CD4-positive, alpha-beta T cell (primary cell): ENCODE data around the gene CFB. TPM values are rescaled to one million over a fixed set of nuclear protein-coding genes. Genes with fewer than 3 reads are reported as not detected.

ENCODE experiments used
- ATAC-seq: fragments of 200-7000 bp; cut with Tn5 transposase; one replicate; pipeline ENCODE4 v1.10.0; 2022; ENCODE audit warnings: mild to moderate bottlenecking; ENCODE audit not compliant: poor library complexity
- CTCF ChIA-PET: fragments of 350-600 bp; sonication (Branson Sonifier 250); formaldehyde crosslinking; loops from one replicate; lab custom pipeline; 2021; ENCODE audit warnings: antibody characterized with exemption, inconsistent platforms; lab: Charles Lee
- POLR2A ChIA-PET: fragments of 350-600 bp; sonication (Branson Sonifier 250); formaldehyde crosslinking; loops from one replicate; lab custom pipeline; 2021; ENCODE audit warnings: antibody characterized with exemption, inconsistent platforms; lab: Charles Lee
- DNase-seq, 14 experiments: peaks; one replicate each; pipeline ENCODE4 v3.0.0-alpha.2; 2013 to 2020; ENCODE audit warnings: mixed read lengths in 2 of 14
- H3K27ac ChIP-seq, 2 donors: one replicate each; pipeline versions ENCODE4 v1.5.1 to v1.7.0; 2013; ENCODE audit warnings: low read length in 2 of 2, low read depth in 1 of 2, mild to moderate bottlenecking in 1 of 2
- H3K27me3 ChIP-seq, 2 experiments: 1 replicate in 1 of 2; 2 replicates in 1 of 2; pipeline versions ENCODE4 v1.6.1 to v1.7.0; 2013; ENCODE audit warnings: low read length in 2 of 2, control low read depth in 1 of 2, mild to moderate bottlenecking in 1 of 2, moderate library complexity in 1 of 2; ENCODE audit not compliant: insufficient read depth in 2 of 2, control insufficient read depth in 1 of 2
- H3K36me3 ChIP-seq: one replicate; pipeline ENCODE4 v1.6.1; 2013; ENCODE audit warnings: low read length, control low read depth; ENCODE audit not compliant: insufficient read depth
- H3K4me1 ChIP-seq: one replicate; pipeline ENCODE4 v1.6.1; 2013; ENCODE audit warnings: low read length, control low read depth; ENCODE audit not compliant: insufficient read depth
- H3K4me3 ChIP-seq: one replicate; pipeline ENCODE4 v1.5.1; 2013; ENCODE audit warnings: mild to moderate bottlenecking, low read length, moderate library complexity
- H3K9me3 ChIP-seq, 2 experiments: 1 replicate in 1 of 2; 2 replicates in 1 of 2; pipeline versions ENCODE4 v1.6.1 to v1.7.0; 2013; ENCODE audit warnings: low read length in 2 of 2, mild to moderate bottlenecking in 2 of 2, control low read depth in 1 of 2, moderate library complexity in 1 of 2; ENCODE audit not compliant: control insufficient read depth in 1 of 2, insufficient read depth in 1 of 2
- H3K27ac Mint-ChIP-seq: one replicate; pipeline ENCODE4 v1.8.0; 2020; ENCODE audit warnings: mixed read lengths
- H3K27me3 Mint-ChIP-seq: one replicate; pipeline ENCODE4 v1.8.0; 2021; ENCODE audit warnings: mixed read lengths
- H3K36me3 Mint-ChIP-seq: one replicate; pipeline ENCODE4 v1.8.0; 2021; ENCODE audit warnings: low read depth, mixed read lengths
- H3K4me1 Mint-ChIP-seq: one replicate; pipeline ENCODE4 v1.8.0; 2021; ENCODE audit warnings: low read depth, mixed read lengths
- H3K4me3 Mint-ChIP-seq: one replicate; pipeline ENCODE4 v1.8.0; 2020; ENCODE audit warnings: mild to moderate bottlenecking, mixed read lengths
- H3K9me3 Mint-ChIP-seq: one replicate; pipeline ENCODE4 v1.8.0; 2020; ENCODE audit warnings: mixed read lengths
- CTCF ChIP-seq: fragments of 200-600 bp; IDR thresholded peaks from one replicate; pipeline ENCODE4 v1.8.0; 2022; ENCODE audit warnings: antibody characterized with exemption, mild to moderate bottlenecking
- intact Hi-C, 2 experiments: fragments of 100-400 bp; cut with DNase I in 1 of 2; cut with micrococcal nuclease in 1 of 2; formaldehyde crosslinking; loops; one replicate each; pipeline versions ENCODE4 v1.15.1 to v1.9.0; 2023 to 2025; cut with DNase I, micrococcal nuclease
- total RNA-seq, 174 experiments: library from RNA in 2 of 174; stranded (reverse) in 2 of 174; gene quantifications; one replicate each; pipeline ENCODE4 v1.2.3 and lab custom pipeline; 2021 to 2026

The CFB gene
- total RNA-seq, 2 experiments from 2014 or later = 1.5 to 2.2 TPM

DNA sequence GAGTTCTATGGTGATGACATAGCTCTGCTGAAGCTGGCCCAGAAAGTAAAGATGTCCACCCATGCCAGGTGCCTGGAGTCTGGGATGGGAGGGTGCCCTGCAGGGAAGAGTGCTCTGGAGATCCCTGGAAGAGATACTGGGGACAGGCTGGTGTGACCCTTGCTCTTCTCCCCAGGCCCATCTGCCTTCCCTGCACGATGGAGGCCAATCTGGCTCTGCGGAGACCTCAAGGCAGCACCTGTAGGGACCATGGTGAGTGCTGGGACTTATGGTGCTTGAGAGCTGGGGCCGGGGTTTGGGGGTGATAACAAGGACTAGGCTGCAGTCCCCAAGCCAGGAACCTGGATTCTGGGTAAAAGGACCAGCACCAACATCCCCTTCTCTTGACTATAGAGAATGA is 2.2 kb upstream of the CFB start:
- no peak for ATAC-seq
- H3K9me3 Mint-ChIP-seq = no peaks in the 10 kb centered on the region
- no peaks in the 10 kb centered on the region for H3K36me3 Mint-ChIP-seq
- H3K4me3 Mint-ChIP-seq = no peak overlapping the region
- H3K27me3 Mint-ChIP-seq = peaks cover 17% of the 10 kb centered on the region
- H3K27ac Mint-ChIP-seq = no peak overlapping the region
- Histone ChIP-seq H3K27ac (no peak overlapping the region), H3K4me1 (no peaks in the 10 kb centered on the region), H3K4me3 (no peak overlapping the region), H3K36me3 (no peaks in the 10 kb centered on the region), H3K27me3 (peaks cover 4 to 14% of the 10 kb centered on the region in 2 experiments), H3K9me3 (no peaks in the 10 kb centered on the region)
- no peaks in the 10 kb centered on the region for H3K4me1 Mint-ChIP-seq
- intact Hi-C loops = no loop called here
- DNase-seq = no peak
- POLR2A ChIA-PET = no interaction called here
- CTCF ChIA-PET = no interaction called here
- TF ChIP-seq CTCF = no peak

DNA sequence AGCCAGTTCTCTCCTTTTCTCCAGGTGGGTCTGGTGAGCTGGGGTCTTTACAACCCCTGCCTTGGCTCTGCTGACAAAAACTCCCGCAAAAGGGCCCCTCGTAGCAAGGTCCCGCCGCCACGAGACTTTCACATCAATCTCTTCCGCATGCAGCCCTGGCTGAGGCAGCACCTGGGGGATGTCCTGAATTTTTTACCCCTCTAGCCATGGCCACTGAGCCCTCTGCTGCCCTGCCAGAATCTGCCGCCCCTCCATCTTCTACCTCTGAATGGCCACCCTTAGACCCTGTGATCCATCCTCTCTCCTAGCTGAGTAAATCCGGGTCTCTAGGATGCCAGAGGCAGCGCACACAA is 765 bp upstream of the CFB start:
- Mint-ChIP-seq H3K4me1 (no peaks in the 10 kb centered on the region), H3K9me3 (no peaks in the 10 kb centered on the region), H3K36me3 (no peaks in the 10 kb centered on the region), H3K27me3 (peaks cover 17% of the 10 kb centered on the region), H3K27ac (no peak overlapping the region), H3K4me3 (no peak overlapping the region)
- CTCF ChIA-PET = no interaction called here
- H3K27me3 ChIP-seq = peaks cover 4 to 14% of the 10 kb centered on the region in 2 experiments
- no peak for TF ChIP-seq CTCF
- no peaks in the 10 kb centered on the region for H3K9me3 ChIP-seq
- POLR2A ChIA-PET = interaction anchor here (1.1 kb wide), 1 partner anchor 44 kb away, joined by 3 read pairs; the partner anchor contains the start of gene ZBTB12
- ATAC-seq = no peak
- DNase-seq = no peak
- H3K4me1 ChIP-seq = no peaks in the 10 kb centered on the region
- intact Hi-C loops = no loop called here
- no peaks in the 10 kb centered on the region for H3K36me3 ChIP-seq
- no peak overlapping the region for H3K4me3 ChIP-seq
- no peak overlapping the region for H3K27ac ChIP-seq

DNA sequence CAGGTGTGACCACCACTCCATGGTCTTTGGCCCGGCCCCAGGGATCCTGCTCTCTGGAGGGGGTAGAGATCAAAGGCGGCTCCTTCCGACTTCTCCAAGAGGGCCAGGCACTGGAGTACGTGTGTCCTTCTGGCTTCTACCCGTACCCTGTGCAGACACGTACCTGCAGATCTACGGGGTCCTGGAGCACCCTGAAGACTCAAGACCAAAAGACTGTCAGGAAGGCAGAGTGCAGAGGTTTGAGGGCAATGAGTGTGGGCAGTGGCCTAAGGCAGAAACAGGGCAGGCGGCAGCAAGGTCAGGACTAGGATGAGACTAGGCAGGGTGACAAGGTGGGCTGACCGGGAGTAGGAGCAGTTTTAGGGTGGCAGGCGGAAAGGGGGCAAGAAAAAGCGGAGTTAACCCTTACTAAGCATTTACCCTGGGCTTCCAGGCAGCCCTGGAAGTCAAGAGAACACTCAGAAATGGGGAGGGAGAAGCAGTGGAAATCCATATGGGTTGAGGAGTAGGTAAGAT is 533 bp downstream of the CFB start:
- Mint-ChIP-seq H3K27ac (no peak overlapping the region), H3K27me3 (peaks cover 11% of the 10 kb centered on the region), H3K4me1 (no peaks in the 10 kb centered on the region), H3K9me3 (no peaks in the 10 kb centered on the region), H3K4me3 (no peak overlapping the region), H3K36me3 (peaks cover 6% of the 10 kb centered on the region)
- ChIA-PET POLR2A (no interaction called here), CTCF (no interaction called here)
- intact Hi-C loops = no loop called here
- Histone ChIP-seq H3K4me3 (no peak overlapping the region), H3K27me3 (peaks cover 4 to 14% of the 10 kb centered on the region in 2 experiments), H3K4me1 (no peaks in the 10 kb centered on the region), H3K27ac (no peak overlapping the region), H3K9me3 (no peaks in the 10 kb centered on the region), H3K36me3 (peaks cover 4% of the 10 kb centered on the region)
- DNase-seq (no peak), ATAC-seq (no peak)
- TF ChIP-seq CTCF = no peak
